ENCODE results near the gene LCP1.

The LCP1 gene

DNA sequence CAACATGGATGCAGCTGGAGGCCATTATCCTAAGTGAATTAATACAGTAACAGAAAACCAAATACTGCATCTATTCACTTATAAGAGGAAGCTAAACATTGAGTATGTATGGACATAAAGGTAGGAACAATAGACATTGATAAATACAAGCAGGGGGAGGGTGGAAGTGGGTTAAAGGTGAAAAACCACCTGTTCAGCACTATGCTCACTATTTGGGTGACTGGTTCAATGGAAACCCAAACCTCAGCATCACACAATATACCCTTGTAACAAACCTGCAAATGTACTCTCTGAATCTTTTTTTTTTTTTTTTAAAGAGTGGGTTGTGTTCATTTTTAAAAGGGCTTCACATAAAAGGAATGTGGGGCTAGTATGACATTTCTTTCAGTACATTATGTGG lies 50.3 kb downstream of the LCP1 start:
- TF ChIP-seq, protein P1, sequence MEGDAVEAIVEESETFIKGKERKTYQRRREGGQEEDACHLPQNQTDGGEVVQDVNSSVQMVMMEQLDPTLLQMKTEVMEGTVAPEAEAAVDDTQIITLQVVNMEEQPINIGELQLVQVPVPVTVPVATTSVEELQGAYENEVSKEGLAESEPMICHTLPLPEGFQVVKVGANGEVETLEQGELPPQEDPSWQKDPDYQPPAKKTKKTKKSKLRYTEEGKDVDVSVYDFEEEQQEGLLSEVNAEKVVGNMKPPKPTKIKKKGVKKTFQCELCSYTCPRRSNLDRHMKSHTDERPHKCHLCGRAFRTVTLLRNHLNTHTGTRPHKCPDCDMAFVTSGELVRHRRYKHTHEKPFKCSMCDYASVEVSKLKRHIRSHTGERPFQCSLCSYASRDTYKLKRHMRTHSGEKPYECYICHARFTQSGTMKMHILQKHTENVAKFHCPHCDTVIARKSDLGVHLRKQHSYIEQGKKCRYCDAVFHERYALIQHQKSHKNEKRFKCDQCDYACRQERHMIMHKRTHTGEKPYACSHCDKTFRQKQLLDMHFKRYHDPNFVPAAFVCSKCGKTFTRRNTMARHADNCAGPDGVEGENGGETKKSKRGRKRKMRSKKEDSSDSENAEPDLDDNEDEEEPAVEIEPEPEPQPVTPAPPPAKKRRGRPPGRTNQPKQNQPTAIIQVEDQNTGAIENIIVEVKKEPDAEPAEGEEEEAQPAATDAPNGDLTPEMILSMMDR (IDR thresholded peaks at IDR 0.05) = no peak

- TF ChIP-seq, protein P1 (IDR thresholded peaks at IDR 0.05) = no peak
Measured at GRCh38 chr13:46129955-46130618, 51.9 kb downstream of the LCP1 start.

- TF ChIP-seq, protein P1 (IDR thresholded peaks at IDR 0.05) = no peak
Measured at GRCh38 chr13:46129124-46129523, 52.9 kb downstream of the LCP1 start.

- TF ChIP-seq, protein P1 (IDR thresholded peaks at IDR 0.05) = no peak
Measured at GRCh38 chr13:46127358-46128023, 54.5 kb downstream of the LCP1 start.

GRCh38 chr13:46126552-46127357 lies 55.2 kb downstream of the LCP1 start:
- TF ChIP-seq, protein P1 (IDR thresholded peaks at IDR 0.05) = peak; percentile 86

DNA sequence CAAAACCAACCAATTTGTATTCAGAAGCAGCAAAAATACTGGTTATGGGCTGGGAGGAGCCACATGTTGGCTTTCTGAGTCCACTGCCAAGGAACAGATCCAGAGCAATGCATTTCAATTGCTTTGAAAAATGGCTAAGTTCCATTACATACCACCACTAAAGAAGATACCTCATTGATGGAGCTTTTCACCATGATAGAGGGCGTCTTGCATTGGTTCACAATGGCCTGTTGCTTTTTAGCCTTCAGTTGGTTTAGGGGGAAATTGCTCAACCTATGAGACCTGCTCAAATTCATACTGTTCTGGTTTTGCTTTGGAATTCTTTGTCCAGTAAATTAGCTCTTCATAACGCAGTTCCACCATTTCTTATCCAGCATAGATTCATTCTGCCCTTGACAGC lies 55.9 kb downstream of the LCP1 start:
- TF ChIP-seq, protein P1 (IDR thresholded peaks at IDR 0.05) = no peak

DNA sequence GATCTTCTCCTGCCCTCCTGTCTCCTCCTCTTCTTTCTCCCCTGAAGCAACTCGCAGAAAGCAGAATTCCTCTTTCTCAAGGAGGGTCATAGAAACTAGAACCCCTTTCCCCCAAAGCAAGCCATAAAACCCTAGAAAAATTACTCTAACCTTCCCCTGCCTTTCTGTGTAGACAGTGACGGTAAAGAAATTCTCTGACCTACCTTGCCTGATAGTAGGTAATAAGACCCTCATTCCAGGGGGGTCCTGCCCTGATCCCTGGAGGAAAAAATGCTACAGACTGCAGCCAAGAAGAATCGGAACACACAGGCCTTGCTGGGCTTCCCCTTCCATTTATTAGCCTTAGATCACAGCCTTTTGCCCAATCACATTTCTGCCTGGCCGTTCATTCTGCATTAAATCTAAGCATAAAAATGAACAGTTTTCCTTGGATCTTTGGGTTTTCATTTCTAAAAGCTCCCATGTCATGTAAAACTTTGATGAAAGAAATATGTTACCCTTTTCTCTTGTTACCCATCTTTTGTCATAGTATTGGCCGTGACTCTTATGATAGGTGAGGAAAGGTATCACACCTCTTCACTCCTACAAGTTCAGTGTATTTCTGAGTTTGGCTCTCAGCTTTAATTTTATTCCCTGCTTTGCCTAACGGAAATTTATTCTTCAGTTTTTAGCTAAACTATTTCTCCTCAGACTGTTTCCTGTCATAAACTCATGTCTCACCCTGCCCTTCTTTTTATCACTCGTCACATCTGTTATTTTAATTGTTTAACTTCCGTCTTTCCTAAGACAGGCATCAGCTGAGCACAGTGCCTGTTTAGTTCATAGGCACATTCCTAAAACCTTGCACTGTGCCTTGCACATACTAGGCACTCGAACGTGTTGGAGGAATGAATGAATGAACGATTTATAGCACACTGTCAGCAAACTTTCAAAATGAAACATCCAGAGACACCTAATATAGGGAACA lies 56.7 kb downstream of the LCP1 start:
- TF ChIP-seq, protein P1 (IDR thresholded peaks at IDR 0.05) = no peak

Measured in LNCAP (cell line).